ENCODE measurements around the gene MED12L.
A peak's percentile ranks its signal among the peaks of the same experiment; 100 is the strongest.
"Not testable (repeated sequence)": the region's sequence is repeated elsewhere in the genome, so short reads cannot be mapped to it uniquely, and the experiment has no call there.

Gene MED12L

DNA sequence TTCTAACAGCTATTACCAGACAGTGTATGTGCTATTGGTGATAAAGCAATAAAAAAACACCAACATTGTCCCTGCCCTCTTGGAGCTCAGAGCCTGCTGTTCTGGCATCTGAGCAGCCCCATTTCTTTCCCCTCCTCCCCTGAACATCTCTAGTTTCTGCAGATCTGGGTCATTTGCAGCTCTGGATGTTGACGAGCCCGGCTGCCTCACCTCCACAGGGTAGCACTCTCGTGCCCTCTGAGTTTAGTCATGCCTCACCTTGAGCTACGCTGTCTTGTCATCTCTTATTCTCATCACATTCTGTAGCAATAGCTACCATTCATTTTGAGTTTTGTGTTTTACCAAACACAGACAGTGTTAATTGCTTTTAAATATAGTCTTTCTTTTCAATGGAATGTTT, 147.5 kb downstream of the MED12L start:
- no peak for DNase-seq (ENCODE audit: low read depth, low spot score)
- Histone ChIP-seq H3K9ac (ENCODE audit: insufficient read length) (no peak overlapping the region), H3K9me3 (ENCODE audit: low read depth, low read length) (no peaks in the 10 kb centered on the region), H3K36me3 (ENCODE audit: insufficient read depth, low read length) (no peaks in the 10 kb centered on the region), H3K4me3 (no peak overlapping the region), H3K27ac (no peak overlapping the region)
- TF ChIP-seq POLR2AphosphoS5 (IDR thresholded peaks at IDR 0.05; ENCODE audit: borderline replicate concordance, low read depth, low read length) (no peak), EZH2 (IDR thresholded peaks at IDR 0.05) (no peak), FOXP2 (optimal IDR thresholded peaks at IDR 0.05; ENCODE audit: control extremely low read depth, extremely low read length, insufficient read depth) (no peak)

DNA sequence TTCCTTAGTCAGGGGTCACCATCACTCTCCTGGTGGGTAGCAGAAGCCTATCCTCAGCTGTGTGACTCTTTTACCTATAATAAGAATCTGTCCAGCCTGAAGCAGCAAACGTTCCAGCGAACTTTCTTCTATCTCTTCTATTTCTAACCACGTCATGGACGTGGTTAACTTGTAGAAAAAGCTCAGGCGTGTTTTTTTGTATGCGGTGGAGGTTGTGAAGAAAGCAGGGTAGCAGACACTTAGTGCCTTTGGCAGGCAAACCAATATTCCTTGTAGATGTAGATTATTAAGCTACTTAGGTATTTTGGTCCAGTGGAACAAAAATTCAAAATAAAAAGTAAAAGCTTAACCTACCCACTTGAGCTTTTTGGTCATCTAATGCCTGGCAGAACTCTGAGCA, 149.4 kb downstream of the MED12L start:
- DNase-seq (ENCODE audit: low read depth, low spot score): no peak
- Histone ChIP-seq H3K27ac (no peak overlapping the region), H3K9me3 (ENCODE audit: low read depth, low read length) (no peaks in the 10 kb centered on the region), H3K9ac (ENCODE audit: insufficient read length) (no peak overlapping the region), H3K4me3 (no peak overlapping the region), H3K36me3 (ENCODE audit: insufficient read depth, low read length) (no peaks in the 10 kb centered on the region)
- TF ChIP-seq EZH2 (IDR thresholded peaks at IDR 0.05) (no peak), POLR2AphosphoS5 (IDR thresholded peaks at IDR 0.05; ENCODE audit: borderline replicate concordance, low read depth, low read length) (no peak), FOXP2 (optimal IDR thresholded peaks at IDR 0.05; ENCODE audit: control extremely low read depth, extremely low read length, insufficient read depth) (no peak)

GRCh38 chr3:151236316-151236715, 150.9 kb downstream of the MED12L start:
- TF ChIP-seq EZH2 (IDR thresholded peaks at IDR 0.05): no peak
- TF ChIP-seq POLR2AphosphoS5 (IDR thresholded peaks at IDR 0.05; ENCODE audit: borderline replicate concordance, low read depth, low read length): no peak
- no peak for TF ChIP-seq FOXP2 (optimal IDR thresholded peaks at IDR 0.05; ENCODE audit: control extremely low read depth, extremely low read length, insufficient read depth)

DNA sequence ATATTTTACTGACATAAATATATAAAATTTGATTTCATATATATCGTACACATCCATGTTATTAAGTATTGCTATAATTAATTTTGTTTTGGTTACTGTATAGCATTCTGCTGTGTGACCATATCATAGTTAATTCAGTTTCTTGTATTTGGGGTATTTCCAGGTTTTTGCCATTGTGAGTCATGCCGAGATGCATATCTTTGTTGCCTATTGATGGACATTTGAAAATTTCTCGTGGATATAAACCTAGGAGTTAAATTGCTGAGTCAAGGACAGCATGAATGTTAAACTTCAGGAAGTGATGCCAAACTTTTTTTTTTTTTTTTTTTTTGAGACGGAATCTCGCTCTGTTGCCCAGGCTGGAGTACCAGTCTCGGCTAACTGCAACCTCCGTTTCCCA, 151.3 kb downstream of the MED12L start:
- Histone ChIP-seq H3K9ac (ENCODE audit: insufficient read length) (no peak overlapping the region), H3K36me3 (ENCODE audit: insufficient read depth, low read length) (no peaks in the 10 kb centered on the region), H3K9me3 (ENCODE audit: low read depth, low read length) (no peaks in the 10 kb centered on the region), H3K4me3 (no peak overlapping the region), H3K27ac (no peak overlapping the region)
- TF ChIP-seq FOXP2 (optimal IDR thresholded peaks at IDR 0.05; ENCODE audit: control extremely low read depth, extremely low read length, insufficient read depth) (no peak), EZH2 (IDR thresholded peaks at IDR 0.05) (no peak), POLR2AphosphoS5 (IDR thresholded peaks at IDR 0.05; ENCODE audit: borderline replicate concordance, low read depth, low read length) (no peak)
- no peak for DNase-seq (ENCODE audit: low read depth, low spot score)

More at GRCh38 chr3:151236316-151236715, 150.9 kb downstream of the MED12L start:
- Histone ChIP-seq H3K27ac (no peak overlapping the region), H3K36me3 (ENCODE audit: insufficient read depth, low read length) (no peaks in the 10 kb centered on the region), H3K9ac (ENCODE audit: insufficient read length) (no peak overlapping the region), H3K4me3 (no peak overlapping the region), H3K9me3 (ENCODE audit: low read depth, low read length) (no peaks in the 10 kb centered on the region)
- no peak for DNase-seq (ENCODE audit: low read depth, low spot score)

DNA sequence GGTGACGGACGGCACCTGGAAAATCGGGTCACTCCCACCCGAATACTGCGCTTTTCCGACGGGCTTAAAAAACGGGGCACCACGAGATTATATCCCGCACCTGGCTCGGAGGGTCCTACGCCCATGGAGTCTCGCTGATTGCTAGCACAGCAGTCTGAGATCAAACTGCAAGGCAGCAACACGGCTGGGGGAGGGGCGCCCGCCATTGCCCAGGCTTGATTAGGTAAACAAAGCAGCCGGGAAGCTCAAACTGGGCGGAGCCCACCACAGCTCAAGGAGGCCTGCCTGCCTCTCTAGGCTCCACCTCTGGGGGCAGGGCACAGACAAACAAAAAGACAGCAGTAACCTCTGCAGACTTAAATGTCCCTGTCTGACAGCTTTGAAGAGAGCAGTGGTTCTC, 156.5 kb downstream of the MED12L start:
- DNase-seq (ENCODE audit: low read depth, low spot score); H3K4me3 ChIP-seq; H3K36me3 ChIP-seq (ENCODE audit: insufficient read depth, low read length); H3K9me3 ChIP-seq (ENCODE audit: low read depth, low read length); H3K9ac ChIP-seq (ENCODE audit: insufficient read length); H3K27ac ChIP-seq: not testable (repeated sequence)

GRCh38 chr3:151248772-151249337, 163.4 kb downstream of the MED12L start:
- H3K27ac ChIP-seq: no peak overlapping the region
- no peak for DNase-seq (ENCODE audit: low read depth, low spot score)
- H3K36me3 ChIP-seq (ENCODE audit: insufficient read depth, low read length): no peaks in the 10 kb centered on the region
- no peak overlapping the region for H3K4me3 ChIP-seq
- no peak overlapping the region for H3K9ac ChIP-seq (ENCODE audit: insufficient read length)
- TF ChIP-seq POLR2AphosphoS5 (IDR thresholded peaks at IDR 0.05; ENCODE audit: borderline replicate concordance, low read depth, low read length) (no peak), FOXP2 (optimal IDR thresholded peaks at IDR 0.05; ENCODE audit: control extremely low read depth, extremely low read length, insufficient read depth) (no peak), EZH2 (IDR thresholded peaks at IDR 0.05) (no peak)
- H3K9me3 ChIP-seq (ENCODE audit: low read depth, low read length): no peaks in the 10 kb centered on the region

DNA sequence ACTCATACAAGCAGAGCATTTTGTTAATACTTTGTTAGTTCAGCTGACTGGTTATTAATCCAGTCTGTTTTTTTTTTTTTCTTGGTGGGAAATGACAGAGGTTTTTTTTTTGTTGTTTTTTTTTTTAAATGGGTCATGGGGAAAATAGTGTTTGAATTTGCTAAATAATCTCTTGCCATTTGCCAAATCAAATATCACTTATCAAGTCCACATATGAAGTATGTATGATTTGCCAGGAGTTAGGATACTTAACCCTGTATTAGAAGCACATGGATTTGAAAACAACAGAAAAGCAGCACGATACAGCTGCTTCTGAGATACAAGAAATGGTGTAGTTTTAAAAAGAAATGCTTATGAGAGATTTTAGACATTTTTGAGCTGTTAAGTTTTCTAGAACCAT, 171.3 kb downstream of the MED12L start:
- TF ChIP-seq EZH2 (IDR thresholded peaks at IDR 0.05) (no peak), POLR2AphosphoS5 (IDR thresholded peaks at IDR 0.05; ENCODE audit: borderline replicate concordance, low read depth, low read length) (no peak)
- no peak for DNase-seq (ENCODE audit: low read depth, low spot score)

DNA sequence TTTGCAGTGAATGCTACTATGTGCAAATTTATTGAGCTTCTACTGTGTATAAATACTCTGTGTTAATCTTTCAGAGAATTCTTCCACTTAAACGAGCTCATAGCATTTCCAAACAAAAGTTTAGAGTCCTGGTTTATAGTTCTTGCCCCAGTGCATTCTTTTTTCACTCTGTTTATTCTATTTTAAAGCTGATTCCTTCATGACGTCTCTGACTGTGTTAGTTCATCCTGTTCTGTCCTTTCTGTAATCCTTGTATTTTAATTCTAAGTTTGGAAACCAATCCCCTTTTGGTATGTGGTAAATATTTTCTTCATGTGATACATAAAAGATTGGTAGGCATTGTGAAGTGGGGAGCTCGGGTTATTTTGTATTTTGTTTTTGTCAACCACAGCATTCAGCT, 174.2 kb downstream of the MED12L start:
- TF ChIP-seq FOXP2 (optimal IDR thresholded peaks at IDR 0.05; ENCODE audit: control extremely low read depth, extremely low read length, insufficient read depth): no peak
- no peak for TF ChIP-seq POLR2AphosphoS5 (IDR thresholded peaks at IDR 0.05; ENCODE audit: borderline replicate concordance, low read depth, low read length)
- TF ChIP-seq EZH2 (IDR thresholded peaks at IDR 0.05): no peak
- DNase-seq (ENCODE audit: low read depth, low spot score): no peak
- Histone ChIP-seq H3K9me3 (ENCODE audit: low read depth, low read length) (no peaks in the 10 kb centered on the region), H3K9ac (ENCODE audit: insufficient read length) (no peak overlapping the region), H3K36me3 (ENCODE audit: insufficient read depth, low read length) (no peaks in the 10 kb centered on the region), H3K4me3 (no peak overlapping the region), H3K27ac (no peak overlapping the region)

More for the DNA sequence above, 171.3 kb downstream of the MED12L start:
- Histone ChIP-seq H3K36me3 (ENCODE audit: insufficient read depth, low read length) (no peaks in the 10 kb centered on the region), H3K9ac (ENCODE audit: insufficient read length) (no peak overlapping the region), H3K4me3 (no peak overlapping the region), H3K9me3 (ENCODE audit: low read depth, low read length) (no peaks in the 10 kb centered on the region), H3K27ac (no peak overlapping the region)

GRCh38 chr3:151262871-151263525, 177.5 kb downstream of the MED12L start:
- peak; percentile 40 for DNase-seq (ENCODE audit: low read depth, low spot score)
- no peak for TF ChIP-seq EZH2 (IDR thresholded peaks at IDR 0.05)
- no peak; the same call in 1 of the 2 replicates for TF ChIP-seq POLR2AphosphoS5 (IDR thresholded peaks at IDR 0.05; ENCODE audit: borderline replicate concordance, low read depth, low read length)
- TF ChIP-seq FOXP2 (optimal IDR thresholded peaks at IDR 0.05; ENCODE audit: control extremely low read depth, extremely low read length, insufficient read depth): no peak
- Histone ChIP-seq H3K9me3 (ENCODE audit: low read depth, low read length) (no peaks in the 10 kb centered on the region), H3K27ac (no peak overlapping the region), H3K36me3 (ENCODE audit: insufficient read depth, low read length) (no peaks in the 10 kb centered on the region), H3K4me3 (no peak overlapping the region), H3K9ac (ENCODE audit: insufficient read length) (no peak overlapping the region)

Measured in SK-N-MC (cell line).